ENCODE results near the gene LMCD1. TPM values are rescaled to one million over a fixed set of nuclear protein-coding genes. Genes with fewer than 3 reads are reported as not detected.
A peak's percentile ranks its signal among the peaks of the same experiment; 100 is the strongest.

LMCD1 gene
- total and polyA plus RNA-seq, 2 donors (not counting 1 experiment from before 2014, with no cell fraction given) = 60.1 to 137 TPM

- Histone ChIP-seq H3K9me3 (ENCODE audit: control insufficient read depth, insufficient read depth, low read depth, low read length) (no peaks in the 10 kb centered on the region), H3K4me3 (replicated peaks in 1 of 4; ENCODE audit: control extremely low read depth in 1 of 4, insufficient read depth in 1 of 4, low read depth in 3 of 4, low read length in 4 of 4) (no peak overlapping the region), H2AFZ (ENCODE audit: low read length) (no peak overlapping the region), H3K79me2 (ENCODE audit: control insufficient read depth, insufficient read depth, low read length) (no peaks in the 10 kb centered on the region), H3K4me1 (ENCODE audit: control insufficient read depth, extremely low read depth, insufficient read depth, low read length) (peaks cover 13% of the 10 kb centered on the region), H3K36me3 (ENCODE audit: control insufficient read depth, insufficient read depth, low read length) (peaks cover 2% of the 10 kb centered on the region), H3K9ac (ENCODE audit: insufficient read depth, low read length) (no peak overlapping the region), H4K20me1 (ENCODE audit: control insufficient read depth, extremely low read depth, insufficient read depth, low read length) (no peaks in the 10 kb centered on the region), H3K4me2 (ENCODE audit: extremely low read depth, insufficient read depth, low read length) (no peak overlapping the region), H3K27ac (ENCODE audit: insufficient read depth, low read length) (peak overlapping the region; percentile 6), H3K27me3 (ENCODE audit: control insufficient read depth, insufficient read depth, low read length) (no peaks in the 10 kb centered on the region)
- DNase-seq (ENCODE audit: low read depth in 2 of 2) = no peak
- TF ChIP-seq CTCF (conservative IDR thresholded peaks at IDR 0.05 in 1 of 2, IDR thresholded peaks at IDR 0.05 in 1 of 2; ENCODE audit: low read depth in 1 of 2, low read length in 2 of 2) (no peak), EZH2 (IDR thresholded peaks at IDR 0.05; ENCODE audit: low read length, missing control alignments) (no peak)
Observed at GRCh38 chr3:8538223-8538622, 36.6 kb downstream of the LMCD1 start.

- Histone ChIP-seq H2AFZ (ENCODE audit: low read length) (no peak overlapping the region), H3K4me3 (replicated peaks in 1 of 4; ENCODE audit: control extremely low read depth in 1 of 4, insufficient read depth in 1 of 4, low read depth in 3 of 4, low read length in 4 of 4) (no peak overlapping the region), H3K79me2 (ENCODE audit: control insufficient read depth, insufficient read depth, low read length) (no peaks in the 10 kb centered on the region), H3K27ac (ENCODE audit: insufficient read depth, low read length) (peak overlapping the region; percentile 6), H3K9ac (ENCODE audit: insufficient read depth, low read length) (no peak overlapping the region), H4K20me1 (ENCODE audit: control insufficient read depth, extremely low read depth, insufficient read depth, low read length) (no peaks in the 10 kb centered on the region), H3K9me3 (ENCODE audit: control insufficient read depth, insufficient read depth, low read depth, low read length) (no peaks in the 10 kb centered on the region), H3K36me3 (ENCODE audit: control insufficient read depth, insufficient read depth, low read length) (peaks cover 2% of the 10 kb centered on the region), H3K4me2 (ENCODE audit: extremely low read depth, insufficient read depth, low read length) (no peak overlapping the region), H3K27me3 (ENCODE audit: control insufficient read depth, insufficient read depth, low read length) (no peaks in the 10 kb centered on the region), H3K4me1 (ENCODE audit: control insufficient read depth, extremely low read depth, insufficient read depth, low read length) (peaks cover 13% of the 10 kb centered on the region)
- no peak for TF ChIP-seq EZH2 (IDR thresholded peaks at IDR 0.05; ENCODE audit: low read length, missing control alignments)
- no peak for TF ChIP-seq CTCF (conservative IDR thresholded peaks at IDR 0.05 in 1 of 2, IDR thresholded peaks at IDR 0.05 in 1 of 2; ENCODE audit: low read depth in 1 of 2, low read length in 2 of 2)
- peak; percentile 83 to 86 for DNase-seq (ENCODE audit: low read depth in 2 of 2)
Observed at GRCh38 chr3:8538913-8539312, 37.3 kb downstream of the LMCD1 start.

- H2AFZ ChIP-seq (ENCODE audit: low read length) = no peak overlapping the region
- H3K4me2 ChIP-seq (ENCODE audit: extremely low read depth, insufficient read depth, low read length) = no peak overlapping the region
- H3K27ac ChIP-seq (ENCODE audit: insufficient read depth, low read length) = no peak overlapping the region
Observed at GRCh38 chr3:8539419-8539818, 37.8 kb downstream of the LMCD1 start.

More at GRCh38 chr3:8539419-8539818, 37.8 kb downstream of the LMCD1 start:
- H3K36me3 ChIP-seq (ENCODE audit: control insufficient read depth, insufficient read depth, low read length) = peaks cover 2% of the 10 kb centered on the region
- H3K9ac ChIP-seq (ENCODE audit: insufficient read depth, low read length) = no peak overlapping the region
- DNase-seq (ENCODE audit: low read depth in 2 of 2) = peak in 1 of 2 donors; percentile 85
- no peaks in the 10 kb centered on the region for H4K20me1 ChIP-seq (ENCODE audit: control insufficient read depth, extremely low read depth, insufficient read depth, low read length)
- H3K79me2 ChIP-seq (ENCODE audit: control insufficient read depth, insufficient read depth, low read length) = no peaks in the 10 kb centered on the region
- H3K9me3 ChIP-seq (ENCODE audit: control insufficient read depth, insufficient read depth, low read depth, low read length) = no peaks in the 10 kb centered on the region
- peaks cover 13% of the 10 kb centered on the region for H3K4me1 ChIP-seq (ENCODE audit: control insufficient read depth, extremely low read depth, insufficient read depth, low read length)
- TF ChIP-seq CTCF (conservative IDR thresholded peaks at IDR 0.05 in 1 of 2, IDR thresholded peaks at IDR 0.05 in 1 of 2; ENCODE audit: low read depth in 1 of 2, low read length in 2 of 2) (no peak), EZH2 (IDR thresholded peaks at IDR 0.05; ENCODE audit: low read length, missing control alignments) (no peak)
- no peak overlapping the region for H3K4me3 ChIP-seq (replicated peaks in 1 of 4; ENCODE audit: control extremely low read depth in 1 of 4, insufficient read depth in 1 of 4, low read depth in 3 of 4, low read length in 4 of 4)
- H3K27me3 ChIP-seq (ENCODE audit: control insufficient read depth, insufficient read depth, low read length) = no peaks in the 10 kb centered on the region
